ENCODE results near the gene BAG1. TPM values are rescaled to one million over a fixed set of nuclear protein-coding genes. Genes with fewer than 3 reads are reported as not detected.

BAG1 gene
- total RNA-seq, 1 donor from 2014 or later: 33.7 TPM

DNA sequence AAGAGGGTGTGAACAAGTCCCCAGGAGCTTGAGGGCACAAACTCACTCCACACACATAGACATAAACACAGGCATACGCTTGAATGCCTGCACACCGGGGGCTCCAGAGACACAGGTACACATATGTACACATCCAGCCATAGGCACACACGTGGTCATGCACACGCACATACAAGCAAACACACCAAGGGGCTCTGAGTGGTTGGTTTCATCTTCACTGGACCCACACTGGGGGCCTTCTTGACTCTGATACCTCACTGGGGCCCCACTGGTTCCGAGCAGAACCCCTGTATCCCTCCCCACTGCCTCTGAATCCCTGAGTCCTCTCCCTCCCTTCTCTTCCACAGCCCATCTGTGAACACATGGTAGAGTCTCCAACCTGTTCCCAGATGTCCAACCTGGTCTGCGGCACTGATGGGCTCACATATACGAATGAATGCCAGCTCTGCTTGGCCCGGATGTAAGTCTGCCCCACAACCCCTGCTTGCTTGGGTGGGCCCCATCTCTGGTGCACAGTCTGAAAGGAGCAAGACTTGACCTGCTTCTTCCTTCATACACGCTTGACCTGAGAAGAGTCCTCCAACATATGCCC is 18.1 kb downstream of the BAG1 start:
- TF ChIP-seq, protein P1, sequence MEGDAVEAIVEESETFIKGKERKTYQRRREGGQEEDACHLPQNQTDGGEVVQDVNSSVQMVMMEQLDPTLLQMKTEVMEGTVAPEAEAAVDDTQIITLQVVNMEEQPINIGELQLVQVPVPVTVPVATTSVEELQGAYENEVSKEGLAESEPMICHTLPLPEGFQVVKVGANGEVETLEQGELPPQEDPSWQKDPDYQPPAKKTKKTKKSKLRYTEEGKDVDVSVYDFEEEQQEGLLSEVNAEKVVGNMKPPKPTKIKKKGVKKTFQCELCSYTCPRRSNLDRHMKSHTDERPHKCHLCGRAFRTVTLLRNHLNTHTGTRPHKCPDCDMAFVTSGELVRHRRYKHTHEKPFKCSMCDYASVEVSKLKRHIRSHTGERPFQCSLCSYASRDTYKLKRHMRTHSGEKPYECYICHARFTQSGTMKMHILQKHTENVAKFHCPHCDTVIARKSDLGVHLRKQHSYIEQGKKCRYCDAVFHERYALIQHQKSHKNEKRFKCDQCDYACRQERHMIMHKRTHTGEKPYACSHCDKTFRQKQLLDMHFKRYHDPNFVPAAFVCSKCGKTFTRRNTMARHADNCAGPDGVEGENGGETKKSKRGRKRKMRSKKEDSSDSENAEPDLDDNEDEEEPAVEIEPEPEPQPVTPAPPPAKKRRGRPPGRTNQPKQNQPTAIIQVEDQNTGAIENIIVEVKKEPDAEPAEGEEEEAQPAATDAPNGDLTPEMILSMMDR (conservative IDR thresholded peaks at IDR 0.05; ENCODE audit: low read depth, low read length): no peak
- DNase-seq (ENCODE audit: low read depth): no peak
- H3K4me3 ChIP-seq (ENCODE audit: low read depth, low read length): no peak overlapping the region

DNA sequence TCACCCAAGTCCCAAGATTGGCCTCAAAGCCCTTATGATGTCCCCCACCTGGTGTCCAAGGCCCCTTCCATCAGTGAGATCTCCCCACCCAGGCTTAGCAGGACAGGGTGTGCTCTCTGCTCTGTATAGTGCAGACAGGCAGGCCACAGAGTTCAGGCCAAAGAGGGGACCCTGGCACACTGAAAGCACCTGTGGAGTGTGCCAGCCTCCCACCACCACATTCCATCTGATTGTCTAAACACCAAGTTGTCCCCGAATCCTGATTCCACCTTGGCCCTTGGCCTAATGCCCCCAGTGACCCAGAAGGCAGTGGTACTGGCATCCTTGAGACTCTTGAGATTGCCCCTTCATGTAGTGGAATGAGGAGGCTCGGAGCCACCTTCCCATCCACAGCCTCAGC is 19.2 kb downstream of the BAG1 start:
- TF ChIP-seq, protein P1 (conservative IDR thresholded peaks at IDR 0.05; ENCODE audit: low read depth, low read length): no peak

DNA sequence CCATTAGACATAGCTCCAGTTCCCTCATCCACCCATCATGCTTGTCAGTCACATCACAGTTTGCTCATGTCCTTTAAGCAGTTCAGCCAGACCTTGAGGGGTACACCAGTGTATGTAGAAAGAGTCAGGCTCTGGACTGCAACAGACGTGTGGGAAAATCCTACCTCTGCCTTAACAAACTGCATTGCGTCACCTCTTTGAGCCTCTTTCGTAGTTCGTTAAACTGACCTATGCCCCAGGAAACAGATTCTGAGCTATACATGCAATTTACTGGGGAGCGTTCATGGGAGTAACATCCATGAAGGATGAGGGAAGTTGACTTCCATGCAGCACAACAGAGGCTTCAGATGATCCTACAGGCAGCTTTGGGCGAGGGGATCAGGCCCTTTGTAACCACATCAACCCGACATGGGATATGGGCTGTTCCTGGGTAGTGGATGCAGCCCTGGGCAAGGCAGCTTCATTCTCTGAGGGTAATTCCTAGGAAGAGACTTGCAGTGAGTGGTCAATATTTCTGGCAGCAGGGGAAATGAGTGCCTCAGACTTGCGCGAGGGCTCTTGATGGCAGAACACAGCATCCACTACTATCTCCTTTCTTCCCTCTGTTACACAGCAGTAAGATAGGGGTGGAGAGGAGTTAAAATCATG is 20.2 kb downstream of the BAG1 start:
- no peak for DNase-seq (ENCODE audit: low read depth)
- TF ChIP-seq, protein P1 (conservative IDR thresholded peaks at IDR 0.05; ENCODE audit: low read depth, low read length): no peak
- no peak overlapping the region for H3K4me3 ChIP-seq (ENCODE audit: low read depth, low read length)

More for the DNA sequence above, 19.2 kb downstream of the BAG1 start:
- DNase-seq (ENCODE audit: low read depth): no peak
- no peak overlapping the region for H3K4me3 ChIP-seq (ENCODE audit: low read depth, low read length)

DNA sequence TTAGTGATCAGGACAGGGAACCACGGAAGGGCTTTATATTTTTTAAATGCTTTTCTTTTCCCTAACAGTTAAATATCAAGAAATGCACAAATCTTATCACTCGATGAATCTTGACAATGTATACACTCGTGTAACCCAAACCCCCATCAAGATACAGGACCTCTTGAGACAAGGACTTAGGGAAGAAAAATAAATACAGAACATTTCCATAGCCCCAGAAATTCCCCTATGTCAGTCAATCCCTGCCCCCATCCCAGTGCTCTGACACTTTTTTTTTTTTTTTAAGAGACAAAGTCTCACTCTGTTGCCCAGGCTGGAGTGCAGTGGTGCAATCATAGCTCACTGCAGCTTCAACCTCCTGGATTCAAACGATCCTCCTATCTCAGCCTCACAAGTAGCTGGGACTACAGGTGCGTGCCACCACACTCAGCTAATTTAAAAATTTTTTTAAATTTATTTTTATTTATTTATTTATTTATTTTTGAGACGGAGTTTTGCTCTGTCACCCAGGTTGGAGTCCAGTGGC is 21.8 kb downstream of the BAG1 start:
- no peak for DNase-seq (ENCODE audit: low read depth)
- TF ChIP-seq, protein P1 (conservative IDR thresholded peaks at IDR 0.05; ENCODE audit: low read depth, low read length): no peak
- H3K4me3 ChIP-seq (ENCODE audit: low read depth, low read length): no peak overlapping the region

DNA sequence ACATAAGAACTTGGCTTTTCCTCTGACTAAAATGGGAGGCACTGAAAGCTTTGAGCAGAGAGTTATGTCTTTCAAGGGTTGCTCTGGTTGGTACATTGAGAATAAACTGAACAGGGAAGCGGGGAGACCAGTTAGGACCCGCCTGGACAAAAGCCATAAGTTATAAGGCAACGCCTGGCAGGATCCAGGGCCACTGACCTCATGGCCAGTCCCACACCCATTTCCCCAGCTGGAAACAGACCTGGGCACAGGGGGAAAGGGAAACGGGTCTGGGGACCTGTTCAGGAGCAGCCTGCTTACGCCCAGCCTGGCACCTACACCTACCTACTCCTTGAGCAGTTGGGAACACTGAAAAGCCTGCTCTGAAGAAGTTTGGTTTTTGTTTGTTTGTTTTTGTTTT is 23.2 kb downstream of the BAG1 start:
- TF ChIP-seq, protein P1 (conservative IDR thresholded peaks at IDR 0.05; ENCODE audit: low read depth, low read length): no peak
- H3K4me3 ChIP-seq (ENCODE audit: low read depth, low read length): no peak overlapping the region
- no peak for DNase-seq (ENCODE audit: low read depth)

DNA sequence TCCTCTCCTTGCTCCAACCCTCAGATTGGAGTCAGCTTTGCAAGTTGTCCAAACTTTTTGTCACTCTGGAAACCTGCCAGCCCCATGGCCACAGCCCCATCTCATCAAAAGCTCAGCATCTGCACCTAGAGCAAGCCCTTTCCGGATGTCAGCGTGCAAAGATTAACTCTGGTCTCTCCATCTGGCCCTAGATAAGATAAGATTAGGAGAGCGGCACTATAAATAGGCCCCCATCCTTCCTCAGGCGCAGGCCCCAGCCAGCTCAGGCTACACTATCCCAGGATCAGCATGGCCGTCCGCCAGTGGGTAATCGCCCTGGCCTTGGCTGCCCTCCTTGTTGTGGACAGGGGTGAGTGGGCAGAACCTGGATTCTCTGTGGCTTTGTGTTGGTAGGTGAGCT is 24.6 kb downstream of the BAG1 start, which contains the start of gene SPINK4:
SPINK4 (plus strand) TSS at position 247 of the 400 bp plus-strand sequence; CDS start at position 289, 42 bp downstream.
- TF ChIP-seq, protein P1 (conservative IDR thresholded peaks at IDR 0.05; ENCODE audit: low read depth, low read length): no peak
- DNase-seq (ENCODE audit: low read depth): no peak

More for the DNA sequence above, 24.6 kb downstream of the BAG1 start, which contains the start of gene SPINK4:
- no peak within 1 kb of the TSS for H3K4me3 ChIP-seq (ENCODE audit: low read depth, low read length)

All from epithelial cell of proximal tubule (primary cell).